Gastrocnemius medialis (tissue), 4 donors: ENCODE data around the gene SMARCA2.

Source experiments
- POLR2A ChIP-seq, 2 donors: fragments of 450-650 bp; IDR thresholded peaks; one replicate each; pipeline ENCODE4 v1.6.1; 2017; ENCODE audit warnings: antibody characterized with exemption in 2 of 2, mild to moderate bottlenecking in 2 of 2, moderate library complexity in 2 of 2
- TF ChIP-seq, protein P1 (sequence below), 5 experiments: fragments of 450-650 bp in 3 of 5; fragments of 200-600 bp in 2 of 5; sonication (generic) in 2 of 5; IDR thresholded peaks in 4 of 5; conservative IDR thresholded peaks in 1 of 5; 1 replicate in 4 of 5; 2 replicates in 1 of 5; pipeline ENCODE4 v1.5.1; 2016 to 2019; ENCODE audit warnings: antibody characterized with exemption in 5 of 5, mild to moderate bottlenecking in 3 of 5, moderate library complexity in 3 of 5

DNA sequence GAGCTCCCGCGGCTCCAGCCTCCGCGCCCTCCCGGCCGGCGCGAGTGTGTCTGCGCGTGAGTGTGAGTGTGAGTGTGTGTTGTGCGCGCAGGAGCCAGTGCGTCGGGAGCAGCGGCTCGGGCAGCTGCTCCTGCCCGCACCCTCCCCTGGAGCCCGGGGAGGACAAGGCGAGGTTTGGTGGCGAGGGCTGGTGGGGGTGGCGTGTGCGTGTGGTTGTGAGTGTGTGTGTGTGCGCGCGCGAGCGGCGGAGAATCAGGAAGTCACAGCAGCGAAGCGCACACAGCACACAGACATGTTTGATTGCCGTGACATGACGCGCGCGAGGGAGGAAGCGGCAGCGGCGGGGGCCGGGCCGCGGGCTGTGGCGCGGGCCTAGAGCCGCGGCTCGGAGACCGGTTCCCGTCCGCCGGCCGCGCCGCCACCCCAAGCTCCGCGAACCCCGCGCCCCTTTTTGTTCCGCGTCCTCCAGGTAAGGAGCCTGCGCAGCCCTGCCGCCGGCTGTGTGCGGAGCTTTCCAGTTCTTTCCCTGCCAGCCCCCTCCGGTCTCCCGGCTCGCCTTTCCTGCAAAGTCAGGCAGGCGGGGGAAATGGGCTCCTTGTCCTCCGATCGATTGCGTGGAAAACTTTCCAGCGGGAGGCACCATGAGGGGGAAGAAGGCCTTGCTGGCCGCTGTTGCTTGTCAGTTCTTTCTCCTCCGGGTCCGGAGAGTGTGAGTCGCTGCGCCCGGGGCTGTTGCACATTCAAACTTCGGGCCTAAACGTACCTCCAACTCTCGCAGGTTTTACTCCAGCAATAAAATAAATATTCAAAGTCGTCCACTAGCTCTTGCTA lies 2.4 kb downstream of the SMARCA2 start:
- TF ChIP-seq, protein P1, sequence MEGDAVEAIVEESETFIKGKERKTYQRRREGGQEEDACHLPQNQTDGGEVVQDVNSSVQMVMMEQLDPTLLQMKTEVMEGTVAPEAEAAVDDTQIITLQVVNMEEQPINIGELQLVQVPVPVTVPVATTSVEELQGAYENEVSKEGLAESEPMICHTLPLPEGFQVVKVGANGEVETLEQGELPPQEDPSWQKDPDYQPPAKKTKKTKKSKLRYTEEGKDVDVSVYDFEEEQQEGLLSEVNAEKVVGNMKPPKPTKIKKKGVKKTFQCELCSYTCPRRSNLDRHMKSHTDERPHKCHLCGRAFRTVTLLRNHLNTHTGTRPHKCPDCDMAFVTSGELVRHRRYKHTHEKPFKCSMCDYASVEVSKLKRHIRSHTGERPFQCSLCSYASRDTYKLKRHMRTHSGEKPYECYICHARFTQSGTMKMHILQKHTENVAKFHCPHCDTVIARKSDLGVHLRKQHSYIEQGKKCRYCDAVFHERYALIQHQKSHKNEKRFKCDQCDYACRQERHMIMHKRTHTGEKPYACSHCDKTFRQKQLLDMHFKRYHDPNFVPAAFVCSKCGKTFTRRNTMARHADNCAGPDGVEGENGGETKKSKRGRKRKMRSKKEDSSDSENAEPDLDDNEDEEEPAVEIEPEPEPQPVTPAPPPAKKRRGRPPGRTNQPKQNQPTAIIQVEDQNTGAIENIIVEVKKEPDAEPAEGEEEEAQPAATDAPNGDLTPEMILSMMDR (IDR thresholded peaks at IDR 0.05 in 4 of 5, conservative IDR thresholded peaks at IDR 0.05 in 1 of 5): peak in 1 of 5 experiments; percentile 2
- peak; percentile 48 to 72 for TF ChIP-seq POLR2A (IDR thresholded peaks at IDR 0.05)
